Mucosa of stomach (tissue), 1 donor: ENCODE measurements around the gene AGMO.

ENCODE experiments used
- H3K27me3 ChIP-seq: one replicate; pipeline ENCODE4 v1.7.0; 2013; ENCODE audit warnings: mild to moderate bottlenecking, low read length; ENCODE audit not compliant: control insufficient read depth, insufficient read depth
- H3K36me3 ChIP-seq: one replicate; pipeline ENCODE4 v1.7.0; 2013; ENCODE audit warnings: low read length; ENCODE audit not compliant: control insufficient read depth, insufficient read depth
- H3K4me1 ChIP-seq: one replicate; pipeline ENCODE4 v1.7.0; 2013; ENCODE audit warnings: mild to moderate bottlenecking, low read length; ENCODE audit not compliant: control insufficient read depth, insufficient read depth
- H3K4me3 ChIP-seq: one replicate; pipeline ENCODE4 v1.7.0; 2013; ENCODE audit warnings: low read length
- H3K9ac ChIP-seq: one replicate; pipeline ENCODE4 v1.7.0; 2013; ENCODE audit warnings: mild to moderate bottlenecking, low read length, moderate library complexity
- H3K9me3 ChIP-seq: one replicate; pipeline ENCODE4 v1.7.0; 2013; ENCODE audit warnings: mild to moderate bottlenecking, low read length, moderate library complexity; ENCODE audit not compliant: control insufficient read depth
- donor health status: Pancreatic carcinoma.

Gene AGMO

DNA sequence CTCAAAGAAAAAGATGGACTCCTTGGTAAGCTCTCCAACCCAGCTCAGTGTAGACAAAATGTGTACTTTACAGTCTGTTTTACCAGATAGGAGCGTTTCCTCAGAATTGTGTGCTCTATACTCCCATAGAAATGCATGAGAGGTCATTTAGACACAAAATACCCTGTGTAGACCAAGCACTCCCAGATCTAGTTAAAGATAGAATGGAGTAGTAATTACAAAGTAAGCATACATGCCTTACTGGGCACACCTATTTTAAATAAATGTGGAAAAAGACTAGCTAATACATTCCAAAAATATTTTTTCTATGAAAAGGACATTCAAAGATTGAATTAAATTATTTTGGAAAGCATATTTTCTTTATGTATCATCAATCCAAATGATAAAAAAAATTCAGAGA, 387.3 kb downstream of the AGMO start:
- Histone ChIP-seq H3K9ac (no peak overlapping the region), H3K4me1 (no peaks in the 10 kb centered on the region), H3K27me3 (no peaks in the 10 kb centered on the region), H3K4me3 (no peak overlapping the region), H3K36me3 (no peaks in the 10 kb centered on the region), H3K9me3 (no peaks in the 10 kb centered on the region)

DNA sequence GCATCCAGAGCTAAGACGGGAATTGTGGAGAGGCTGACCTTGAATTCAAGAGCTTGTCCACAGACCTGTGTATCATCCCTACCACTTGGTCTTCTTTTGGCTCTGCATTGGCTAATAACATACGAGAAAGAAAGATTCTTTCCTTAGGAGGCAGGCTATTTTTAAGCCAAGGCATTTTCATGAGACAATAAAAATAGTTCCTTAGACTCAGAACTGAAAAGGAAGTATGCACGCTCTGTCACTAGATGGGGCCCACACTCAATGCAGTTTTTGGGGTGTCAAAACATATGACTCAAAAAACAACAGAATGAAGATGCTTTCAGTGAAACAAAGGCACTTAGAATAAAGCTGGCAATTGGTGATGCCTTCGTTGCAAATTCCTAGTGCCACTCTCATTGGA, 393.3 kb downstream of the AGMO start:
- Histone ChIP-seq H3K9me3 (no peaks in the 10 kb centered on the region), H3K9ac (no peak overlapping the region), H3K36me3 (no peaks in the 10 kb centered on the region), H3K4me3 (no peak overlapping the region), H3K4me1 (no peaks in the 10 kb centered on the region), H3K27me3 (no peaks in the 10 kb centered on the region)

DNA sequence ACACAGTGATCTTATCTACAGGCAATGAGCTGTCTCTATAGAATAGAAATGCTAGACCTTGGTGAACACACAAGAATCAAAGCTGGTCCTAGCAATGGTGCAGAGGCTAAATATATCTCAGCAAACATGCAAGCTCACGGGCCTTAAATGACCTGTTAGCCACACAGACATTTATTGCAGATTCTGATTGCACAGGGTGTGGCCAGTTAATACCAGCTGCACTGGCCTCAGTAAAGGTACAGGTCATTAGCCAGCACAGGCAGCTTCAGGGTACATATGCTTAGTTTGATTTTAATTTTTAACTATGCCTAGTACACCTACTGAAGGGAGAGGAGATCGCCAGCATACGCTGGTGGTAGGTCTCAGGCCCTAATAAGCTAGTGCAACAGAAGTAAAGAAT, 393.9 kb downstream of the AGMO start:
- no peak overlapping the region for H3K4me3 ChIP-seq
- no peaks in the 10 kb centered on the region for H3K4me1 ChIP-seq
- H3K27me3 ChIP-seq = no peaks in the 10 kb centered on the region
- H3K9ac ChIP-seq = no peak overlapping the region
- no peaks in the 10 kb centered on the region for H3K9me3 ChIP-seq
- H3K36me3 ChIP-seq = no peaks in the 10 kb centered on the region

DNA sequence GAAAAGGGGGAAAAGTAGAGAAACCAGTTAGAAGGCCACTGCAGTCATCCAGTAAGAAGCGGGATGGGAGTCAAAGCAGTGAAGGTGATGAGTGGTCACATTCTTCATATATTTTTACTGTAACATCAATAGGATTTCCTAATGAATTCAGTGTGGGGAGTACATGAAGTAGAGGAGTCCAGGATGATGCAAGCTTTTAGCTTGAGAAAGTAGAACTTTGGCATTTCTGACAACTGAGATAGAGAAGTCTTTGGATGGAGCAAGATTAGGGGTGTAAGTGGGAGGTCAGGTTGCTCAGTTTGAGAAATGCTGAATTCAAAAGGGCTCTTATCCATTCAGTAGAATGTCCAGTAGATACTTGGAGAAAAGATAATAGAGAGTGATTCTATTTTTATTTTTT, 395.2 kb downstream of the AGMO start:
- Histone ChIP-seq H3K4me1 (no peaks in the 10 kb centered on the region), H3K4me3 (no peak overlapping the region), H3K27me3 (no peaks in the 10 kb centered on the region), H3K9me3 (no peaks in the 10 kb centered on the region), H3K9ac (no peak overlapping the region), H3K36me3 (no peaks in the 10 kb centered on the region)

DNA sequence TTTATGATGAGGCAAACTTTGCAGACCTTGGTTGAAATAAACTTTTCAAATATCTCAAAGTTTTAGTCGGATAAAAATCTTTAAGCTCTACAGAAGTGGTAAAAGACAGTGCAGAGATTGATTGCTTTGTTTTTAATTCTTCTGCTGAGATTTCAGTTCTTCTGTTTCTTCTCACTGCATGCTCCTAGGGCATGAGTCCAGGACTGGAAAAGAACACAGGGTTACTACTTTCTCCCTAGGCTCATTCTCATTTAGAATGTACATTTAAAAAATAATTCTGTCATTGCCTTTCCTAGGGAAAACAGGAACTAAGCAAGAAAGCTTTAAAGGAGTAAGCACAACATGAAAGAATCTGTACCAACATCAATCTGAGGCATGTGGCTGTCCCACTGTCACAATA, 402.6 kb downstream of the AGMO start:
- no peak overlapping the region for H3K4me3 ChIP-seq
- H3K9me3 ChIP-seq = no peaks in the 10 kb centered on the region
- no peaks in the 10 kb centered on the region for H3K4me1 ChIP-seq
- H3K36me3 ChIP-seq = no peaks in the 10 kb centered on the region
- H3K27me3 ChIP-seq = no peaks in the 10 kb centered on the region
- H3K9ac ChIP-seq = no peak overlapping the region

DNA sequence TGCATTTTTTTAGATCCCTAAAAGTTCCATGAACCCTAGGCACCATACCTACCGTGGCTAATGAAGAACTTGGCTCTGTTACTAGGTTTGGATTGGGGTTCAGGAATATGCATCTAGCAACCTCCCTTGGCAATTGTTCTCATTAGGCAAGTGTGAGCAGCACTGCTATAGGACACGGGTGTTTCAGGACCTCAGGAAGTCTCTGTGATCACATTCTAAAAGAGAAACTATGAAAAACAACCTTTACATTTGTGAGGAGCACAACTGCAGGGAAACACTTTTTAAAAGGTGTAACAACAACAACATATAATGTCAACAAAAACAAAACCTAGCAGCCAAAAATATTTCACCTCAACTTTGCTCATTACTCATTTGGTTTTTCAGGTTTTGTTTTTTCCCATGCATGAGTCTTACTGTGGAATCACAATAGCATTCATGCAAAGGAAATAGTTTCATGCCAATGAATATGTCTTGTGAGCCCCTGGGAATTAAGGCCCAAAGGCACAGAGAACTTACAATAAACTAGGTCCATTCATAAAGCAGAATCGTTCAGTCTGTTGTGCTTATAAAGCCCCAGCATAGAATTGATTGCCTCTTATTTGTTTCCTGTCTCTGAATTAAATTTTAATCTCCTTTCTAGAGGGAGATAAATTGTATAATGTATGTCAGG, 403.5 kb downstream of the AGMO start:
- H3K36me3 ChIP-seq = no peaks in the 10 kb centered on the region
- no peaks in the 10 kb centered on the region for H3K9me3 ChIP-seq
- no peaks in the 10 kb centered on the region for H3K27me3 ChIP-seq
- H3K4me3 ChIP-seq = no peak overlapping the region
- H3K4me1 ChIP-seq = no peaks in the 10 kb centered on the region
- H3K9ac ChIP-seq = no peak overlapping the region
